K562 (cell line): ENCODE data around the gene SERTAD1. TPM values are rescaled to one million over a fixed set of nuclear protein-coding genes. Genes with fewer than 3 reads are reported as not detected.
A peak's percentile ranks its signal among the peaks of the same experiment; 100 is the strongest.

Experiments
- BACH1 ChIP-seq: fragments of 200-800 bp; sonication (Bioruptor generic); IDR thresholded peaks from 2 replicates; pipeline ENCODE4 v1.6.1; 2016; ENCODE audit warnings: missing genetic modification characterization, missing compliant biosample characterization
- CAMTA2 ChIP-seq: fragments of 250-450 bp; sonication (Bioruptor Pico); conservative IDR thresholded peaks from 2 replicates; pipeline ENCODE4 v1.5.1; 2022
- CC2D1A ChIP-seq: fragments of 450-650 bp; IDR thresholded peaks from 2 replicates; pipeline ENCODE4 v1.6.1; 2017; ENCODE audit warnings: mild to moderate bottlenecking
- CREM ChIP-seq: IDR thresholded peaks from 2 replicates; pipeline ENCODE4 v1.6.1; 2014; ENCODE audit warnings: antibody characterized with exemption, low read depth
- ELF2 ChIP-seq: fragments of 250-450 bp; sonication (Bioruptor Pico); IDR thresholded peaks from 2 replicates; pipeline ENCODE4 v1.5.0; 2021; ENCODE audit warnings: mild to moderate bottlenecking
- FOXJ3 ChIP-seq: sonication (generic); formaldehyde crosslinking; IDR thresholded peaks from 2 replicates; pipeline ENCODE4 v1.4.0; 2020; ENCODE audit warnings: mild to moderate bottlenecking, missing genetic modification reagents
- HNRNPL ChIP-seq: fragments of 200-400 bp; formaldehyde crosslinking; IDR thresholded peaks from 2 replicates; pipeline ENCODE4 v1.6.1; 2017; ENCODE audit warnings: low read depth, mild to moderate bottlenecking, low read length
- KDM5B ChIP-seq: fragments of 200-600 bp; sonication (generic); IDR thresholded peaks from 2 replicates; pipeline ENCODE4 v1.6.1; 2012; ENCODE audit warnings: low read depth, mild to moderate bottlenecking, moderate library complexity, low read length, control low read depth, inconsistent platforms; ENCODE audit not compliant: insufficient replicate concordance
- L3MBTL2 ChIP-seq: fragments of 450-650 bp; IDR thresholded peaks from 2 replicates; pipeline ENCODE4 v1.6.1; 2016; ENCODE audit warnings: mild to moderate bottlenecking, moderate library complexity
- USF2 ChIP-seq: sonication (generic); formaldehyde crosslinking; IDR thresholded peaks from 2 replicates; pipeline ENCODE4 v1.5.0; 2020; ENCODE audit warnings: missing genetic modification reagents
- ZFX ChIP-seq: sonication (generic); formaldehyde crosslinking; IDR thresholded peaks from 2 replicates; pipeline ENCODE4 v1.8.0; 2022; ENCODE audit warnings: mild to moderate bottlenecking, missing genetic modification reagents, moderate library complexity
- ZNF740 ChIP-seq, 3 experiments: fragments of 200-800 bp in 1 of 3; sonication (Bioruptor generic) in 1 of 3; sonication (generic) in 1 of 3; formaldehyde crosslinking in 1 of 3; IDR thresholded peaks; 2 replicates each; pipeline versions ENCODE4 v1.6.1 to v1.8.0; 2016 to 2022; ENCODE audit warnings: mild to moderate bottlenecking in 2 of 3, missing compliant biosample characterization in 2 of 3, missing genetic modification characterization in 2 of 3, missing genetic modification reagents in 1 of 3
- polyA plus RNA-seq, 8 experiments: library from polyadenylated mRNA; depleted of rRNA in 4 of 8; stranded (reverse) in 5 of 8; unstranded in 3 of 8; fragments of >200 nt; fragmentation: Nextera tagmentation in 2 of 8; fragmentation: Illumina TruSeq in 1 of 8; extraction: Ambion mirVana in 2 of 8; extraction: Trizol in 1 of 8; gene quantifications; 2 replicates each; pipeline versions ENCODE4 v1.2.1 to v1.2.3, GENCODE V29; 2011 to 2014; ENCODE audit warnings: inconsistent platforms in 1 of 8, missing spikeins in 1 of 8
- total RNA-seq, 7 experiments: library from RNA; depleted of rRNA in 6 of 7; stranded (reverse); fragments of >200 nt in 6 of 7; fragmentation: Illumina TruSeq in 2 of 7; extraction: Trizol in 2 of 7; gene quantifications; 2 replicates each; pipeline versions ENCODE4 v1.2.1 to v1.2.3, GENCODE V29; 2011 to 2021; ENCODE audit warnings: low replicate concordance in 1 of 7
- TF ChIP-seq, protein P1 (sequence below): sonication (generic); formaldehyde crosslinking; IDR thresholded peaks from 2 replicates; pipeline ENCODE4 v1.8.0; 2023; ENCODE audit warnings: mild to moderate bottlenecking, missing genetic modification reagents
- TF ChIP-seq, protein P2 (sequence below): fragments of 450-650 bp; formaldehyde crosslinking; IDR thresholded peaks from 2 replicates; pipeline ENCODE4 v1.4.0; 2020; ENCODE audit warnings: mild to moderate bottlenecking, moderate library complexity
- TF ChIP-seq, protein P3 (sequence below): sonication (generic); formaldehyde crosslinking; IDR thresholded peaks from 2 replicates; pipeline ENCODE4 v1.8.1; 2023; ENCODE audit warnings: mild to moderate bottlenecking, missing genetic modification reagents
- TF ChIP-seq, protein P4 (sequence below): fragments of 250-450 bp; sonication (Bioruptor Pico); IDR thresholded peaks from 2 replicates; pipeline ENCODE4 v1.5.0; 2021

SERTAD1 gene
- total and polyA plus RNA-seq, 9 of the 15 experiments (the other 6 are each of a cell fraction or from before 2014, with no cell fraction given) = 0.15 to 8.7 (median 4.9) TPM

DNA sequence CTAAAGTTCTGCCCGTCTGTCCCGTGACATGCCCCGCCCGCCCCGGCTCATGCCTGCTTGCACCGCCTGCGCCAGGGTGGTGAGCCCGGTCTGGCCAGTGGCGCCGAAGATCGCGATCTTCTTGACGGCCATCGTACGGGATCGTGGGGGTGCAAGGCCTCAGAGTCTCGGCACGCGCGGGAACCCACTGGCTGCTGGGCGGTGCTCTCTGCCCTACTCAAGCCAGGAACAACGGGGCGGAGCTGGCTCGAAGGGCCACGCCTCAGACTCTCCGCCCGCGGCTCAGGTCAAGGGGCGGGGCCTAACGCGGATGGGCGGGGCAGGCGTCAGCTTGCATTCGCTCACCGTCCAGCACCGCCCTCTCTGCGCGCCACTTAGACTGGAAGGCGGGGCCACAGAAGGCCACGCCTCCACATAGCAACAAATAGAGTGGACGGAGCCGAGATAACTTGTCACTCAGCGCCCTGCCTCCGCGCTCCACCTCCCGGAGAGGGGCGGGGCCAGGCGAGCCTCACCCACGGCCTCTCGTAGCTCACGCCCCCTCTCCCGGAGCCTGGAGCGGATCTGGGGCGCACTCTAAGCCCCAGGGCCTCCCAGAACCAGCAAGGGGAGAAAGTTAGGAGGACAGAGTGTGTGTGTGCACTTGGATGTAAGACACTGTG lies 39.9 kb upstream of the SERTAD1 start, which contains the start of gene BLVRB (continued):
- TF ChIP-seq, protein P1, sequence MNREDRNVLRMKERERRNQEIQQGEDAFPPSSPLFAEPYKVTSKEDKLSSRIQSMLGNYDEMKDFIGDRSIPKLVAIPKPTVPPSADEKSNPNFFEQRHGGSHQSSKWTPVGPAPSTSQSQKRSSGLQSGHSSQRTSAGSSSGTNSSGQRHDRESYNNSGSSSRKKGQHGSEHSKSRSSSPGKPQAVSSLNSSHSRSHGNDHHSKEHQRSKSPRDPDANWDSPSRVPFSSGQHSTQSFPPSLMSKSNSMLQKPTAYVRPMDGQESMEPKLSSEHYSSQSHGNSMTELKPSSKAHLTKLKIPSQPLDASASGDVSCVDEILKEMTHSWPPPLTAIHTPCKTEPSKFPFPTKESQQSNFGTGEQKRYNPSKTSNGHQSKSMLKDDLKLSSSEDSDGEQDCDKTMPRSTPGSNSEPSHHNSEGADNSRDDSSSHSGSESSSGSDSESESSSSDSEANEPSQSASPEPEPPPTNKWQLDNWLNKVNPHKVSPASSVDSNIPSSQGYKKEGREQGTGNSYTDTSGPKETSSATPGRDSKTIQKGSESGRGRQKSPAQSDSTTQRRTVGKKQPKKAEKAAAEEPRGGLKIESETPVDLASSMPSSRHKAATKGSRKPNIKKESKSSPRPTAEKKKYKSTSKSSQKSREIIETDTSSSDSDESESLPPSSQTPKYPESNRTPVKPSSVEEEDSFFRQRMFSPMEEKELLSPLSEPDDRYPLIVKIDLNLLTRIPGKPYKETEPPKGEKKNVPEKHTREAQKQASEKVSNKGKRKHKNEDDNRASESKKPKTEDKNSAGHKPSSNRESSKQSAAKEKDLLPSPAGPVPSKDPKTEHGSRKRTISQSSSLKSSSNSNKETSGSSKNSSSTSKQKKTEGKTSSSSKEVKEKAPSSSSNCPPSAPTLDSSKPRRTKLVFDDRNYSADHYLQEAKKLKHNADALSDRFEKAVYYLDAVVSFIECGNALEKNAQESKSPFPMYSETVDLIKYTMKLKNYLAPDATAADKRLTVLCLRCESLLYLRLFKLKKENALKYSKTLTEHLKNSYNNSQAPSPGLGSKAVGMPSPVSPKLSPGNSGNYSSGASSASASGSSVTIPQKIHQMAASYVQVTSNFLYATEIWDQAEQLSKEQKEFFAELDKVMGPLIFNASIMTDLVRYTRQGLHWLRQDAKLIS (CRISPR knock-in tag) = peak; percentile 18; the same call in 1 of the 2 replicates
- TF ChIP-seq, protein P2, sequence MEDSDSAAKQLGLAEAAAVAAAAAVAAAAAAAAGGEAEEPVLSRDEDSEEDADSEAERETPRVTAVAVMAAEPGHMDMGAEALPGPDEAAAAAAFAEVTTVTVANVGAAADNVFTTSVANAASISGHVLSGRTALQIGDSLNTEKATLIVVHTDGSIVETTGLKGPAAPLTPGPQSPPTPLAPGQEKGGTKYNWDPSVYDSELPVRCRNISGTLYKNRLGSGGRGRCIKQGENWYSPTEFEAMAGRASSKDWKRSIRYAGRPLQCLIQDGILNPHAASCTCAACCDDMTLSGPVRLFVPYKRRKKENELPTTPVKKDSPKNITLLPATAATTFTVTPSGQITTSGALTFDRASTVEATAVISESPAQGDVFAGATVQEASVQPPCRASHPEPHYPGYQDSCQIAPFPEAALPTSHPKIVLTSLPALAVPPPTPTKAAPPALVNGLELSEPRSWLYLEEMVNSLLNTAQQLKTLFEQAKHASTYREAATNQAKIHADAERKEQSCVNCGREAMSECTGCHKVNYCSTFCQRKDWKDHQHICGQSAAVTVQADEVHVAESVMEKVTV (CRISPR knock-in tag) = no peak
- TF ChIP-seq, protein P3, sequence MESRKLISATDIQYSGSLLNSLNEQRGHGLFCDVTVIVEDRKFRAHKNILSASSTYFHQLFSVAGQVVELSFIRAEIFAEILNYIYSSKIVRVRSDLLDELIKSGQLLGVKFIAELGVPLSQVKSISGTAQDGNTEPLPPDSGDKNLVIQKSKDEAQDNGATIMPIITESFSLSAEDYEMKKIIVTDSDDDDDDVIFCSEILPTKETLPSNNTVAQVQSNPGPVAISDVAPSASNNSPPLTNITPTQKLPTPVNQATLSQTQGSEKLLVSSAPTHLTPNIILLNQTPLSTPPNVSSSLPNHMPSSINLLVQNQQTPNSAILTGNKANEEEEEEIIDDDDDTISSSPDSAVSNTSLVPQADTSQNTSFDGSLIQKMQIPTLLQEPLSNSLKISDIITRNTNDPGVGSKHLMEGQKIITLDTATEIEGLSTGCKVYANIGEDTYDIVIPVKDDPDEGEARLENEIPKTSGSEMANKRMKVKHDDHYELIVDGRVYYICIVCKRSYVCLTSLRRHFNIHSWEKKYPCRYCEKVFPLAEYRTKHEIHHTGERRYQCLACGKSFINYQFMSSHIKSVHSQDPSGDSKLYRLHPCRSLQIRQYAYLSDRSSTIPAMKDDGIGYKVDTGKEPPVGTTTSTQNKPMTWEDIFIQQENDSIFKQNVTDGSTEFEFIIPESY (CRISPR knock-in tag) = peak; percentile 15; the same call in 1 of the 2 replicates
- no peak for TF ChIP-seq BACH1 (tag)
- peak; percentile 47 for TF ChIP-seq L3MBTL2
- TF ChIP-seq ZFX (CRISPR knock-in tag) = peak; percentile 52
- TF ChIP-seq USF2 (CRISPR knock-in tag) = no peak
- TF ChIP-seq ELF2 (CRISPR knock-in tag) = peak; percentile 25; the same call in 1 of the 2 replicates
- TF ChIP-seq HNRNPL = peak; percentile 82
- TF ChIP-seq ZNF740 (CRISPR knock-in tag; IDR thresholded peaks at IDR 0.05) = peak; percentile 98
- TF ChIP-seq ZNF740 (tag; IDR thresholded peaks at IDR 0.05) = peak in 1 of 2 experiments; percentile 84; a peak in 2 of 4 replicates
- no peak for TF ChIP-seq FOXJ3 (CRISPR knock-in tag)
- TF ChIP-seq KDM5B = peak; percentile 85
- TF ChIP-seq, protein P4, sequence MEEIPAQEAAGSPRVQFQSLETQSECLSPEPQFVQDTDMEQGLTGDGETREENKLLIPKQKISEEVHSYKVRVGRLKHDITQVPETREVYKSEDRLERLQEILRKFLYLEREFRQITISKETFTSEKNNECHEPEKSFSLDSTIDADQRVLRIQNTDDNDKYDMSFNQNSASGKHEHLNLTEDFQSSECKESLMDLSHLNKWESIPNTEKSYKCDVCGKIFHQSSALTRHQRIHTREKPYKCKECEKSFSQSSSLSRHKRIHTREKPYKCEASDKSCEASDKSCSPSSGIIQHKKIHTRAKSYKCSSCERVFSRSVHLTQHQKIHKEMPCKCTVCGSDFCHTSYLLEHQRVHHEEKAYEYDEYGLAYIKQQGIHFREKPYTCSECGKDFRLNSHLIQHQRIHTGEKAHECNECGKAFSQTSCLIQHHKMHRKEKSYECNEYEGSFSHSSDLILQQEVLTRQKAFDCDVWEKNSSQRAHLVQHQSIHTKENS (CRISPR knock-in tag) = no peak
- TF ChIP-seq CAMTA2 (CRISPR knock-in tag) = peak; percentile 89; the same call in 1 of the 2 replicates
- peak; percentile 56 for TF ChIP-seq CREM
- no peak for TF ChIP-seq CC2D1A
